ENCODE measurements around the gene KCTD21. TPM values are rescaled to one million over a fixed set of nuclear protein-coding genes. Genes with fewer than 3 reads are reported as not detected.

The KCTD21 gene
- total RNA-seq, 1 experiment from 2014 or later, result 9.4 TPM

DNA sequence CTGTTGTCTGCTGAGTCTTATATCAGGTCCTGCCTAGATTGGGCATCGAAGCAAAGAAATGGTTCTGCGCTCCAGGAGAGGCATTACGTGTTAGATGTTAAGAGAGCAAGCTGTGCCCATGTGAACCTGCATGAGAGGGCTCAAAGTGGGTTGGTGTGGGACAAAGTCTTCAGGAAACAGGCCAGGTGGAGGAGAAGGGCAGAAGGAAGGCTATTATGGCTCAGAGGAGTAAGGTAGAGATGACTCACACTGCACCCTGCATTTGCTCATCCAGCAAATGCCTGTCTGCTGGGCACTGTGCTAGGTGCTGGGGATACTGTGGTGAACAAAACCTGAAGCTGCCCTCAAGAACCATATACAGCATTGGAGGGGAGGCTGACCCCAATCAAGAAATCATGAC, 6.1 kb upstream of the KCTD21 start:
- no TSS peak for BruUV-seq (replicated peaks)
- TF ChIP-seq, protein P1, sequence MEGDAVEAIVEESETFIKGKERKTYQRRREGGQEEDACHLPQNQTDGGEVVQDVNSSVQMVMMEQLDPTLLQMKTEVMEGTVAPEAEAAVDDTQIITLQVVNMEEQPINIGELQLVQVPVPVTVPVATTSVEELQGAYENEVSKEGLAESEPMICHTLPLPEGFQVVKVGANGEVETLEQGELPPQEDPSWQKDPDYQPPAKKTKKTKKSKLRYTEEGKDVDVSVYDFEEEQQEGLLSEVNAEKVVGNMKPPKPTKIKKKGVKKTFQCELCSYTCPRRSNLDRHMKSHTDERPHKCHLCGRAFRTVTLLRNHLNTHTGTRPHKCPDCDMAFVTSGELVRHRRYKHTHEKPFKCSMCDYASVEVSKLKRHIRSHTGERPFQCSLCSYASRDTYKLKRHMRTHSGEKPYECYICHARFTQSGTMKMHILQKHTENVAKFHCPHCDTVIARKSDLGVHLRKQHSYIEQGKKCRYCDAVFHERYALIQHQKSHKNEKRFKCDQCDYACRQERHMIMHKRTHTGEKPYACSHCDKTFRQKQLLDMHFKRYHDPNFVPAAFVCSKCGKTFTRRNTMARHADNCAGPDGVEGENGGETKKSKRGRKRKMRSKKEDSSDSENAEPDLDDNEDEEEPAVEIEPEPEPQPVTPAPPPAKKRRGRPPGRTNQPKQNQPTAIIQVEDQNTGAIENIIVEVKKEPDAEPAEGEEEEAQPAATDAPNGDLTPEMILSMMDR (conservative IDR thresholded peaks at IDR 0.05; ENCODE audit: low read depth, low read length), result no peak
- TF ChIP-seq EZH2 (IDR thresholded peaks at IDR 0.05; ENCODE audit: low read length, unreplicated experiment) (no peak), EZH2phosphoT487 (IDR thresholded peaks at IDR 0.05; ENCODE audit: borderline replicate concordance, low read length) (no peak)
- Histone ChIP-seq H3F3A (ENCODE audit: low read length, unreplicated experiment) (no peaks in the 10 kb centered on the region), H3K9me2 (replicated peaks; ENCODE audit: low read length) (no peaks in the 10 kb centered on the region), H3K4me3 (ENCODE audit: low read length) (no peak overlapping the region), H3K27me3 (ENCODE audit: low read length) (no peaks in the 10 kb centered on the region), H3K4me2 (ENCODE audit: low read length) (no peak overlapping the region), H3K9ac (ENCODE audit: low read length) (no peak overlapping the region), H3K79me2 (ENCODE audit: low read length) (peaks cover 26% of the 10 kb centered on the region), H3K4me1 (ENCODE audit: insufficient read depth, low read length) (peaks cover 21% of the 10 kb centered on the region), H3K9me3 (ENCODE audit: low read length) (no peaks in the 10 kb centered on the region), H2AFZ (ENCODE audit: low read length) (no peak overlapping the region), H4K20me1 (ENCODE audit: low read length) (no peaks in the 10 kb centered on the region), H3K36me3 (ENCODE audit: low read depth, low read length) (no peaks in the 10 kb centered on the region), H3K27ac (ENCODE audit: low read length) (no peak overlapping the region)
- ChIA-PET POLR2A (ENCODE audit: unreplicated experiment) (no interaction called here), CTCF (interaction anchor here (0.5 kb wide), 1 partner anchor 150 kb away, joined by 3 read pairs; no protein-coding TSS in a partner anchor)
- intact Hi-C loops (cut with micrococcal nuclease), result no loop called here
- DNase-seq (peak; percentile 48), ATAC-seq (peak; percentile 82)

DNA sequence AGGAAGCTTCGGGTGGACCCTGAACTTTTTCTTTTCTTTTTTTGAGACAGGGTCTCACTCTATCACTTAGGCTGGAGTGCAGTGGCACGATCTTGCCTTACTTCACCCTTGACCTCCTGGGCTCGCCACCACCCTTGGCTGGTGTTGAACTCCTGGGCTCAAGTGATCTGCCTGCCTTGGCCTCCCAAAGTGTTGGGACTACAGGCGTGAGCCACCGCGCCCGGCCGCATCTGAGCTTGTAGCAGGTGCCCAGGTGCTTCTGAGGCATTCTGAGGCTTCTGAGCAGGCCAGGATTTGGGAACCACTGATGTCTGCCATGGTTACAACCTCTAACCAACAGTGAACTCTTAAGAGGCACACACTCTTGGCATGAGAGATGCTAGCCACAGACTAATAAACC, 5.4 kb upstream of the KCTD21 start:
- H3K4me2 ChIP-seq (ENCODE audit: low read length), result no peak overlapping the region
- H3K9me2 ChIP-seq (replicated peaks; ENCODE audit: low read length), result no peaks in the 10 kb centered on the region
- H3K9ac ChIP-seq (ENCODE audit: low read length), result no peak overlapping the region
- no peaks in the 10 kb centered on the region for H3K27me3 ChIP-seq (ENCODE audit: low read length)
- H2AFZ ChIP-seq (ENCODE audit: low read length), result no peak overlapping the region
- no peak overlapping the region for H3K4me3 ChIP-seq (ENCODE audit: low read length)
- POLR2A ChIA-PET (ENCODE audit: unreplicated experiment), result no interaction called here
- no peak for TF ChIP-seq EZH2phosphoT487 (IDR thresholded peaks at IDR 0.05; ENCODE audit: borderline replicate concordance, low read length)
- TF ChIP-seq, protein P1 (conservative IDR thresholded peaks at IDR 0.05; ENCODE audit: low read depth, low read length), result no peak
- no peak for TF ChIP-seq EZH2 (IDR thresholded peaks at IDR 0.05; ENCODE audit: low read length, unreplicated experiment)
- H3F3A ChIP-seq (ENCODE audit: low read length, unreplicated experiment), result no peaks in the 10 kb centered on the region
- peaks cover 24% of the 10 kb centered on the region for H3K4me1 ChIP-seq (ENCODE audit: insufficient read depth, low read length)
- DNase-seq, result no peak
- CTCF ChIA-PET, result no interaction called here
- no peaks in the 10 kb centered on the region for H4K20me1 ChIP-seq (ENCODE audit: low read length)
- intact Hi-C loops (cut with micrococcal nuclease), result no loop called here
- no TSS peak for BruUV-seq (replicated peaks)
- H3K9me3 ChIP-seq (ENCODE audit: low read length), result no peaks in the 10 kb centered on the region
- ATAC-seq, result no peak
- H3K79me2 ChIP-seq (ENCODE audit: low read length), result peaks cover 33% of the 10 kb centered on the region
- no peaks in the 10 kb centered on the region for H3K36me3 ChIP-seq (ENCODE audit: low read depth, low read length)
- H3K27ac ChIP-seq (ENCODE audit: low read length), result no peak overlapping the region

DNA sequence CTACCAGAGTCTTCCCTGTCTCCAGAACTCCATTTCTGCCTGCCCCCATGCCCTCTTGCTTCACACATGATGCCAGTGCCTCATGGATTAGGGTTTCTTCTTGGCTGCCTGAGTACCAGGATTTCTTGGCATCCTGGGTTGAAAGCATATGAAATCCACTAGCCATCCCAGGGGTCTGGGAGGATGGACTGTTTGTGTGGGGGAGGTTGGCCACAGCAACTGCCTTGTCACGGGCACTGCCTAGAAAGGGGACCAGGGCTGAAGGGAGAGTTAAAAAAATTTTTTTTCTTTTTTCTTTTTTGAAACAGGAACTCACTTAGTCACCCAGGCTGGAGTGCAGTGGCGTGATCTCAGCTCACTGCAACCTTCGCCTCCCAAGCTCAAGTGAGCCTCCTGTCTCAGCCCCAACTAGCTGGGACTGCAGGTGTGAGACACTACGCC, 4.5 kb upstream of the KCTD21 start:
- Histone ChIP-seq H3K4me2 (ENCODE audit: low read length) (no peak overlapping the region), H2AFZ (ENCODE audit: low read length) (no peak overlapping the region), H3F3A (ENCODE audit: low read length, unreplicated experiment) (no peaks in the 10 kb centered on the region), H3K9me2 (replicated peaks; ENCODE audit: low read length) (no peaks in the 10 kb centered on the region), H3K4me3 (ENCODE audit: low read length) (no peak overlapping the region), H4K20me1 (ENCODE audit: low read length) (no peaks in the 10 kb centered on the region), H3K9me3 (ENCODE audit: low read length) (no peaks in the 10 kb centered on the region), H3K27ac (ENCODE audit: low read length) (no peak overlapping the region), H3K27me3 (ENCODE audit: low read length) (no peaks in the 10 kb centered on the region), H3K4me1 (ENCODE audit: insufficient read depth, low read length) (peaks cover 24% of the 10 kb centered on the region), H3K36me3 (ENCODE audit: low read depth, low read length) (no peaks in the 10 kb centered on the region), H3K9ac (ENCODE audit: low read length) (no peak overlapping the region), H3K79me2 (ENCODE audit: low read length) (peaks cover 36% of the 10 kb centered on the region)
- TF ChIP-seq EZH2 (IDR thresholded peaks at IDR 0.05; ENCODE audit: low read length, unreplicated experiment) (no peak), EZH2phosphoT487 (IDR thresholded peaks at IDR 0.05; ENCODE audit: borderline replicate concordance, low read length) (no peak)
- TF ChIP-seq, protein P1 (conservative IDR thresholded peaks at IDR 0.05; ENCODE audit: low read depth, low read length), result no peak
- DNase-seq, result no peak
- no peak for ATAC-seq
- CTCF ChIA-PET, result no interaction called here
- no TSS peak for BruUV-seq (replicated peaks)
- intact Hi-C loops (cut with micrococcal nuclease), result no loop called here
- POLR2A ChIA-PET (ENCODE audit: unreplicated experiment), result no interaction called here
